Activated naive CD4-positive, alpha-beta T cell treated with anti-CD3 and anti-CD28 coated beads, Interleukin-2, amount 50 U/mL, for 16 hours (primary cell): ENCODE data around the gene AURKAIP1.
"Not testable (repeated sequence)": the region's sequence is repeated elsewhere in the genome, so short reads cannot be mapped to it uniquely, and the experiment has no call there.

Experiments used
- DNase-seq: peaks from one replicate; pipeline ENCODE4 v3.0.0-alpha.2; 2020

AURKAIP1 gene

DNA sequence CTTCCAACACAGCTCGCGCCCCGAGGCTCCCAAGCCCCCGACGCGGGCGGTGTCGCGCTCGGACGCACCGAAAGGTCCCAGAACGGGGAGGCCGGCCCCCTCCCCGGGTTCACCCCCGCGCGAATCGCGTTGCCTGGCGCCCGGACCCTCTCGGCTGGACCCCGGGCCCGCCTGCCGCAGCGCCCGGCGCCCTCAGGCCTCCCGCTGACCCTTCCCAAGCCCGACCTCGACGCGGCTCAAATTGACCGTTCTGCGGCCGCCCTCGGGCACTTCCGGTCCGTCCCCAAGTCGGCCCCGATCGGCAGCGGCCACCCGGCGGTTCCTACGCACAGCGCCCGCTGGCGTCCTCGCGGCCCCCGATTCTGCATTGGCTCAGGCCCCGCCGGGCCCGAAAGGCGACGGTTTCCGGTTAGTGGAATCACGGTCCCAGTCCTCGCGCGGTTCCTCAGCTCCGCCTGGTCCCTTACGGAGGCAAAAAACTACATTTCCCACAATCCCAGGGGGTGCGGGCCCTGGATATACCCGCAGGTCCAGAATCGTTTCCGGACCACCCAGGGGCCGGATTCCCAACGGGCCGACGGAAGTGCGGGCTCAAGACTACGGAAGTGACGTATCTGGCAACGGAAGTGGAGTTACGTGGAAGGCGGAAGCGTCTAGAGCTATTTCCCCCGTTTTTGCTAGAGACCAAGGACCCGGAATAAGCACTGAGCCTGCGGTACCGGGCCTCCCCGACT, at the start of gene AURKAIP1:
Gene AURKAIP1 (minus strand): TSS at position 279 of the 734 bp plus-strand sequence. CDS start 451 bp downstream, outside the sequence.
- DNase-seq, result peak; percentile 96

DNA sequence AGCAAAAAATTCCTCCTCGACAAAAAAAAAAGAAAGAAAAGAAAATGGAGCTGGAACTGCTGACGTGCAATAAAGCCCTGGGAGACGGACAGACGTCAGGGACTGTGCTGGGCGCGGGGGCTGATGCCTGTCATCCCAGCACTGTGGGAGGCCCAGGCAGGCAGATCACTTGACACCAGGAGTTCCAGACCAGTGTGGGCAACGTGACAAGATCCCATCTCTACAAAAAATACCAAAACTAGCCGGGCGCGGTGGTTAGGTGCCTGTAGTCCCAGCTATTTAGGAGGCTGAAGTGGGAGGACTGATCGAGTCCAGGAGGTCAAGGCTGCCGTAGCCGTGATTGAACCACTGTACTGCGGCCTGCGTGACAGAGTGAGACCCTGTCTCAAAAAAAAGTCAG, 49.7 kb upstream of the AURKAIP1 start:
- DNase-seq, result no peak

DNA sequence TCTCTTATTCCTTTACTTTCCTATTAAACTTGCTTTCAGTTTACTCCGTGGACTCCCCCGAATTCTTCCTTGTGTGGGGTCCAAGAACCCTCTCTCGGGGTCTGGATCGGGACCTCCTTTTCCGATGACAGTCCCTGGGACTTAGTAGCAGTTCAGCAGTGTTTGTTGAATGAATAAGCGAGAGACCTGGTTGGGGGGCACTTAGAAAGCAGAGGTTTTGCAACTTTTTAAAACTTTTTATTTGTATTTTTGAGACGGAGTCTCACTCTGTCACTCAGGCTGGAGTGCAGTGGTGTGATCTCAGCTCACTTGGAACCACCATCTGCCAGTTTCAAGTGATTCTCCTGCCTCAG, 48.2 kb upstream of the AURKAIP1 start:
- DNase-seq, result no peak

DNA sequence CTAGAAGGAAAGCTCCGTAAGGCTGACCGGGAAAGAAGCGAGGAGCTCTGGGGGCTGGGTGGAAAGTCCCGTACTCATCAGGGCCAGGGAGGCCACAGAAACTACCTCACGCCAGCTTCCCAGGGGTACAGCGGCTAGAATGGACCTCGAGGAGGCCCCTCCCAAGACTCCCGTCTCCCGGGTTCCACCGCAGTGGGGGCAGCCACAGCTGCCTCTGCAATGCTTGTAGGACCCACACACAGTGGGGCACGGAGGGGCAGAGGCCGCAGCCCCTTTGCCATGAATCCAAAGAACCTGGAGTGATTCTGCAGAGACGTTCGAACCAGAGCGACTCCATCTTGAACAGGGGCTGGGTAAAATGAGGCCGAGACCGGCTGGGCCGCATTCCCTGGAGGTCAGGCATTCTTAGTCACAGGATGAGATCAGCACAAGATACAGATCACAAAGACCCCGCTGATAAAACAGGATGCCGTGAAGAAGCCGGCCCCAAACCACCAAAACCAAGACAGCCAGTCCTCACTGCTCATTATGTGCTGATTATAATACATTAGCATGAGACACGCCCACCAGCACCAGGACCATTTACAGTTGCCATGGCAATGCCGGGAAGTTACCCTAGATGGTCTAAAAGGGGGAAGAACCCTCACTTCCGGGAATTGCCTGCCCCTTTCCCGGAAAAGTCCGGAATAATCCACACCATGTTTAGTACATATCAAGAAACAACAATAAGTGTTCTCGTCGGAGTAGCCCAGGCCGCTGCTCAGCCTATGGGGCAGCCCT, 47.6 kb upstream of the AURKAIP1 start:
- DNase-seq, result no peak

DNA sequence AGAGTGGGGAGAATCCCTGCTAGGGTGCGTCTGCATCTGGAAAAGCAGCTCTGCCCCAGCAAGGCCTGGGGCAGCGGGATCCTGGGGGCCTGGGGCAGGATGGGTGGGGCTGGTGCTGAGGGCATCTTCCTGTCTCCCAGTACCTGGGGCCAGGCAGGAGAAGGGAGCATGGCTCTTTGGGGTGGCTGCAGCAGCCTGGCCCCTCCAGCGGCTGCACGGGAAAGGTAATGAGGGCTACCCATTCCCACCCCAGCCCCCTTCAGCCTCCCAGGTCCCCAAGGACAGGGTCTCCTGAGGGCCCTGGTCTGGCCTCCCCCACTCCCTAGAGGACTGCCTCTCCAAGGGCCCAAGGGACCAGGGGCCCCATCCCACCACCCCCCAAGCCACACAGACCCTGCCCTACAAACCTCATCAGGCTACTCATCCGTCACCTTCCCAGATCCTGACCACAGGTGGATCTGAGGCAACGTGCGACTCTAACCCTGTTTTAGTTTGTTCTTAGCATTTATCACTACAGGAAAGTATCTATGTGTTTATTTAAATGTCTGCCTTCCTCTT, 47.0 kb upstream of the AURKAIP1 start:
- DNase-seq, result no peak

GRCh38 chr1:1421147-1421906, 46.3 kb upstream of the AURKAIP1 start, which contains the start of gene ANKRD65:
ANKRD65 (minus strand) TSS chr1:1421276; CDS start chr1:1421005, 271 bp downstream.
- no peak for DNase-seq

GRCh38 chr1:1420654-1421141, 45.7 kb upstream of the AURKAIP1 start:
- DNase-seq, result no peak

DNA sequence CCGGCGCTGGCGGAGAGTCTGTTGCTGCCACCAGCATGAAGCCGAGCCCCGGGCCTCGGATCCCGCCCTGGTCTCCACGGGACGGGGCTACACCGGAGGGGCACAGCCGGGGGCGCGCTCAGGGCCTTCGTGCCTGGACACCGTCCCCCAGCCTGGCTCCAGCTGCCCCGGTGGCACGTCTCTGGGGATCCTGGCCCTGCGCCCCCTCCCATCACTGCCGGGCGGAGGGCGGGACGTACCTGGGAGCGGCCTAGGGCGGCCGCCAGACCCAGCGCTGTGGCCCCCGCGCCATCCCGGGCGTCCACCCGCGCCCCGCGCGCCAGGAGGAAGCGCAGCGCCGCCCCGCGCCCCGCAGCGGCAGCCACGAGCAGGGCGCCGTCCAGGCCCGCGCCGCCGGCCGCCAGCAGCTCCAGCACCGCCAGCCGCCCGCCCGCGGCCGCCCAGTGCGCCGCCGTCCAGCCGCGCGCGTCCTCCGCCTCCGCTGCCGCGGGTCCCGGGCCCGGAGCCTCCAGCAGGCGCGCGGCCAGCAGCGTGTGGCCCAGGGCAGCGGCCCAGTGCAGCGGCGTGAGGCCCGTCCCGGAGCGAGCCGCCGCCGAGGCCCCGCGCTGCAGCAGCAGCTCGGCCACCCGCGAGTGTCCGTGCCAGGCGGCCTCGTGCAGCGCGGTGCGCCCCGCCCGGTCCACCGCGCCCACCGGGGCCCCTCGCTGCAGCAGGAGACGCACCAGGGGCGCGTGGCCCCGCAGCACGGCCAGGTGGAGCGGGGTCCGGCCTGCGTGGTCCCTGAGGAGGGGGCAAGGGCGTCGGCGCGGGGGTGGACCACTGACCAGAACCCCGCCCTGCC, 45.0 kb upstream of the AURKAIP1 start:
- DNase-seq, result no peak

DNA sequence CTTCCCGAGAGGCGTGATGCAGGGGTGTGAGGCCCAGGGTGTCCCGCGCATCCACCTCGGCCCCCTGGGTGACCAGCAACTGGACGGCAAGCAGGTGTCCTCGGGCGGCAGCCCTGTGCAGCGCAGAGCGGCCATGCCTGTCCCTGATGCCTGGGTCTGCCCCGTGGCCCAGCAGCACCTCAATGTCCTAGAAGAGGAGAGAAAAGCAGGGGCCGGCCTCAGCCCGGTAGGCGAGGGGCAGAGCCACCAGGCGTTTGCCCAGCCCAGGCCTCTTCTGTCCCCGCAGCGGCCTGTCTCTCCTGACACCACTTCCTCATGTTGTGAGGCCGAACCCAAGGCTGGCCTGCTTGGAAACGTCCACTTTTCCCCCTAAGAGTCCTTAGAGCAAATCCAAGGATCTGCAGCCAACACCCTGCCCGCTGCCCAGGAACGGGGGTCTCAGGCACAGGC, 44.4 kb upstream of the AURKAIP1 start:
- no peak for DNase-seq

DNA sequence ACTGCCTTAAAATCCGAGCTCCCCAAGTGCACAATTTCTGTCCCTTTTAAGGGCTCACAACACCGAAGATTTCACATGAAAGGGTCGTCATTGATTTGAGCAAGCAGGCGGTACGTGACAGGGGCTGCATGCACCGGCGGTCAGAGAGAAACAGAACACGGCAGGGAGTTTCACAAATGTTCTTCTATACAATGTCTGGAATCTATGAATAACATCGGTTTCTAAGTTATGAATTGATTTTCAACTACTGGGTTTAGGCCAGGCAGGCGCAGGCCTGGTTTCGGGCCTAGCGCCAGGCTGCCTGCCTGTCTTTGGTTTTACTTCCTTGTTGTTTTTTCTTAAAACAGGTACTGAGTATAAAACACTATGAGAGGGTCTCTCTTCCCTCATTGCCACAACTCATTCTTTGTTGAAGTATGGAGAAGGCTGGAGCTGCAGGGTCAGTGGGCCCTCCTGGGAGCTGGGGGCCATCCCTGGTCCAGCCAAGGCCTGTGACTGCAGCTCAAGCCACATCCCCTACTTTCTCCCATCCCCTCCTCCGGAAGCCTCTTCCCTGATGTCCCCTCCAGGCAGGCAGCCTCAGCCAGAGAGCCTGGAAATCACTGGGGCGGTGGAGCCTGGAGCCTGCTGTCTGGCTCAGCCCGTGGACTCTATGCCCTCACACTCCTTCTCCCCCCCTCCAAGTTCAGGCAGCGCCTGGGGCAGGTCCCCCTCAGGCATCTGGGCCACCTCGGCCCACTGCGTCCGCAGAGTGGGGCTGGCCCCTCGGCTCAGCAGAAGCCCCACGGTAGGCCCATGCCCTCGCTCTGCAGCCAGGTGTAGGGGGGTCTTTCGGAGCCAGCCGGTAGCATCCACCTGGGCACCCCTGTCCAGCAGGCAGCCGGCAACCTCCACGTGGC, 43.7 kb upstream of the AURKAIP1 start:
- no peak for DNase-seq

DNA sequence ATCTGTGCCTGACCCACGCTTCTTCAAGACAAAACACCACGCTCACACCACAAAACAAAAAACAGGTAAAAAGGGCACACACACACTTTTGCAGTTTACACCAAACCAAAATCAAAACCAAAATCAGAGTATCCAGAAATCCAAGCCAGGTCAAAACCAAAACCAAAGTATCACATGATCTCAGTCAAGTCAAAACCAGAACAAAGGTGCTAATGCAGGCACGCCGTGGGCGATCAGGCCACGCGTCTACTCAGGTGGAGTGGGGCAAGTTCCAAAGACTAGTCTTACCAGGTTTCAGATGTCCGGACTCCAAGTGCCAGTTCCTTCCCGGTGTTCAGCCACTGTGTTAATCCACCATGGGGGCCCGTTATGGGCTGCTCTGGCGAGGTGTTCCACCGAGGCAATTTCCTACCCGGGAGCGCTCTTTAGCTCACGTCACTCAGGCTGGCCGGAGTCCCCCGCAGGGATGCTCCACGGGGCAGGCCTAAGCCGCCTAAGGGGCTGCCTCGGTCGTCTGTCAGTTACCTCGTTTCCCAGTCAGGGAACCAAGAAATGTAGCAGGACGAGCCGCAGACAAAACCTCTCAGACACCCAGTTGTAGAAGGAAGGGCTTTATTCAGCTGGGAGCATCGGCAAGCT, 42.9 kb upstream of the AURKAIP1 start:
- not testable (repeated sequence) for DNase-seq

- not testable (repeated sequence) for DNase-seq
Observed at GRCh38 chr1:1417396-1417795, 42.4 kb upstream of the AURKAIP1 start.

DNA sequence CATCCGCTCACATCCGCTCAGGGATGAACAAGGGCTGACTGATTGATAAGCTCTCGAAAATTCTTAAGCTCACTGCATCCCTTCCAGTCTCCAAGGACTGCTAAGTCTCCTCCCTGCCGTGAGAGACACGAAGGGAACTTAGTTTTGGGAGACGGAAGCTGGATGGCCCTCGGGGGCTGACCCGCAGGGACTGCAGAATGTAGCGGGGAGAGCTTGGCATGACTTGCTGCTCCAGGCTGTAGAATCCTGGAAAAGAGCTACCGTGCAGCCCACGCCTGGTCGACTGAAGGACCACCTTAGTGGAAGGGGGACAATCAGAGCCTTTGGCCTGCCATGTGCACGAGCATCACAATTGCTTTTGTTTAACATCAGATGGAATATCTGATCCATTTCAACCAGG, 40.7 kb upstream of the AURKAIP1 start:
- no peak for DNase-seq

GRCh38 chr1:1412311-1412902, 37.4 kb upstream of the AURKAIP1 start:
- not testable (repeated sequence) for DNase-seq

DNA sequence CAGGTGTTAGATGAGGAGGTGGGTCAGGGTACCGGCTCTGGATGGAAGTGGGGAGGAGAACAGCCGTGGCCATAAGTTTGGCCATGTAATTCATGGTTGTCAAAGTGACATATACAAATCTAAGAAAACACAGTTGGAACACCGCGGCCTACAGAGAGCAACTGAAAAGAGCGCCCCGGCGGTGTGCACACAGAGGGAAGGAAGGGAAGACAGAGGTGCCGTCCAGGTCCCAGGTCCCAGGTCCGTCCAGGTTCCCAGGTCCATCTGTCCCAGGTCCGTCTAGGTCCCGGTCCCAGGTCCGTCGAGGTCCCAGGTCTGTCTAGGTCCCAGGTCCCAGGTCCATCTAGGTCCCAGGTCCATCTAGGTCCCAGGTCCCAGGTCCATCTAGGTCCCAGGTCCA, 36.6 kb upstream of the AURKAIP1 start:
- no peak for DNase-seq

- not testable (repeated sequence) for DNase-seq
Observed at GRCh38 chr1:1410238-1410637, 35.2 kb upstream of the AURKAIP1 start.

- peak; percentile 30 for DNase-seq
Observed at GRCh38 chr1:1407636-1408318, 32.8 kb upstream of the AURKAIP1 start.

DNA sequence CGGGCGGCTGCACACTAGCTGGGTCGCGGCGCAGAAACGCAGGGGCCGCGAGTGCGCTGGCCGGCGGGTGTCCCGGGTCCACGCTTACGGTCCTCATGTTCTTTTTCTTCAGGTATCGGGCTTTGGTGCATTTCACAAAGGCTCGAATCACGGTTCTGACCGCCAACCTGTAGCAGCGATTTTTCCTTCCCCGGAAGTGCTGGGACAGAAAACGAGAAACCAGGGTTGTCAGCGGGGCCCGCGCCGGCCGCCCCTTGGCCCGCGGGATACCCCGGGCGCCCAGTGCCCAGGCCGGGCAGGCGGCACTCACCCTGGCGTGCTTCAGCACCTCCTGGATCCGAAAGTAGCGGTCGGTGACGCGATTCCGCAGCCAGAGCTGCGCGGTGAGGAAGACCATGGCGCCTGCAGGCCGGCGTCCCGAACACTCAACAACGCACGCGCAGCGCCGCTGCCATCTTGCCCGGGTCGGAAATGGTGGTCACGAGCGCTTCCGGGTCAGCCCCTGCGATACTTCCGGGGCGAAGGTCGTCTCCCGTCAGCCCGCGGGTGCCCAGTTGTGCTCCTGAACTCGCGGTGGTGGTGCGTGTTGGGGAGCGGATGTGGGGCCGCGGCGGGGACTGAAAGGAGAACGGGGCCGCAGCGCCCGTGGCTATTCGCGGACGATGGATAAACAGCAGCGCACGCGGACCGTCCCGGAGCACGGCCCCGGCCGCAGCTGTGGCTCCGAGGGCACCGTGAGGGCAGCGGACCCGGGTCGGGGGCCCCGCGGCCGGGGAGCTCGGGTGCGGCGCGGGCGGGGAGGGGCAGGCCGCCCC, 32.0 kb upstream of the AURKAIP1 start, which contains the start of gene MRPL20:
Gene MRPL20 (minus strand): TSS at position 473 of the 815 bp plus-strand sequence. CDS start 76 bp downstream, at position 397.
- DNase-seq, result peak; percentile 96
